Mesothelial cell of epicardium (in vitro differentiated cells): ENCODE measurements around the gene SLC43A2. TPM values are rescaled to one million over a fixed set of nuclear protein-coding genes. Genes with fewer than 3 reads are reported as not detected.
"Not testable (repeated sequence)": the region's sequence is repeated elsewhere in the genome, so short reads cannot be mapped to it uniquely, and the experiment has no call there.

Experiments
- DNase-seq, 2 experiments: peaks; one replicate each; pipeline ENCODE4 v3.0.0; 2021; ENCODE audit warnings: low spot score in 2 of 2; ENCODE audit not compliant: unreplicated experiment in 2 of 2
- H3K27ac Mint-ChIP-seq: 2 replicates; pipeline ENCODE4 v1.8.0; 2021; ENCODE audit warnings: mixed read lengths
- H3K27me3 Mint-ChIP-seq: 2 replicates; pipeline ENCODE4 v1.8.0; 2021; ENCODE audit warnings: low read depth, mixed read lengths
- H3K36me3 Mint-ChIP-seq: 2 replicates; pipeline ENCODE4 v1.8.0; 2021; ENCODE audit warnings: mixed read lengths
- H3K4me1 Mint-ChIP-seq: 2 replicates; pipeline ENCODE4 v1.8.0; 2021; ENCODE audit warnings: mixed read lengths
- H3K4me3 Mint-ChIP-seq: 2 replicates; pipeline ENCODE4 v1.8.0; 2021; ENCODE audit warnings: mild to moderate bottlenecking, moderate library complexity, mixed read lengths
- H3K9me3 Mint-ChIP-seq: 2 replicates; pipeline ENCODE4 v1.8.0; 2021; ENCODE audit warnings: mixed read lengths
- total RNA-seq: library from RNA; stranded (reverse); gene quantifications from 3 replicates; pipeline ENCODE4 v1.2.1, GENCODE V29; 2021
- TF ChIP-seq, protein P1 (sequence below): fragments of 200-600 bp; sonication (generic); IDR thresholded peaks from one replicate; pipeline ENCODE4 v1.5.0; 2021; ENCODE audit warnings: antibody characterized with exemption; ENCODE audit not compliant: unreplicated experiment

SLC43A2 gene
- total RNA-seq, 1 donor from 2014 or later: 12.4 TPM

DNA sequence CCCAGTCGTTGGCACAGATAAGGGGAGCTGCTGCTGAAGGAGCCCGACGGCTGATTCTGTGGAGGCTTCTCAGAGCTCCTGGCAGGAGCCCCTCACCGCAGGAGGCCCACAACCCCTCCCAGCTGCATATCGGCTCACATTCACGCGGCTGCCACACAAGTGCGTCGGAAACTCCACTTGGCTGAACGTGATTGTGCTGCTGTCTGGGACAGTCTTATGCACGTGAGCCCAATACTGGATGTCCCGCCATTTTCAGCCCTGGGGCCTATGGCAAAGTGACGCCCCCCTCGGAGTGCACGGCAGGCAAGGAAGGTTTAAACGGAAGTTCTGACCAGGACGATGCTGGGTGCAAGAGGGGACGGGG is 57.3 kb downstream of the SLC43A2 start:
- TF ChIP-seq, protein P1, sequence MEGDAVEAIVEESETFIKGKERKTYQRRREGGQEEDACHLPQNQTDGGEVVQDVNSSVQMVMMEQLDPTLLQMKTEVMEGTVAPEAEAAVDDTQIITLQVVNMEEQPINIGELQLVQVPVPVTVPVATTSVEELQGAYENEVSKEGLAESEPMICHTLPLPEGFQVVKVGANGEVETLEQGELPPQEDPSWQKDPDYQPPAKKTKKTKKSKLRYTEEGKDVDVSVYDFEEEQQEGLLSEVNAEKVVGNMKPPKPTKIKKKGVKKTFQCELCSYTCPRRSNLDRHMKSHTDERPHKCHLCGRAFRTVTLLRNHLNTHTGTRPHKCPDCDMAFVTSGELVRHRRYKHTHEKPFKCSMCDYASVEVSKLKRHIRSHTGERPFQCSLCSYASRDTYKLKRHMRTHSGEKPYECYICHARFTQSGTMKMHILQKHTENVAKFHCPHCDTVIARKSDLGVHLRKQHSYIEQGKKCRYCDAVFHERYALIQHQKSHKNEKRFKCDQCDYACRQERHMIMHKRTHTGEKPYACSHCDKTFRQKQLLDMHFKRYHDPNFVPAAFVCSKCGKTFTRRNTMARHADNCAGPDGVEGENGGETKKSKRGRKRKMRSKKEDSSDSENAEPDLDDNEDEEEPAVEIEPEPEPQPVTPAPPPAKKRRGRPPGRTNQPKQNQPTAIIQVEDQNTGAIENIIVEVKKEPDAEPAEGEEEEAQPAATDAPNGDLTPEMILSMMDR: no peak
- Mint-ChIP-seq H3K4me3 (no peak overlapping the region), H3K36me3 (no peaks in the 10 kb centered on the region), H3K27me3 (no peaks in the 10 kb centered on the region), H3K4me1 (peaks cover 3% of the 10 kb centered on the region), H3K9me3 (no peaks in the 10 kb centered on the region), H3K27ac (no peak overlapping the region)
- no peak for DNase-seq

DNA sequence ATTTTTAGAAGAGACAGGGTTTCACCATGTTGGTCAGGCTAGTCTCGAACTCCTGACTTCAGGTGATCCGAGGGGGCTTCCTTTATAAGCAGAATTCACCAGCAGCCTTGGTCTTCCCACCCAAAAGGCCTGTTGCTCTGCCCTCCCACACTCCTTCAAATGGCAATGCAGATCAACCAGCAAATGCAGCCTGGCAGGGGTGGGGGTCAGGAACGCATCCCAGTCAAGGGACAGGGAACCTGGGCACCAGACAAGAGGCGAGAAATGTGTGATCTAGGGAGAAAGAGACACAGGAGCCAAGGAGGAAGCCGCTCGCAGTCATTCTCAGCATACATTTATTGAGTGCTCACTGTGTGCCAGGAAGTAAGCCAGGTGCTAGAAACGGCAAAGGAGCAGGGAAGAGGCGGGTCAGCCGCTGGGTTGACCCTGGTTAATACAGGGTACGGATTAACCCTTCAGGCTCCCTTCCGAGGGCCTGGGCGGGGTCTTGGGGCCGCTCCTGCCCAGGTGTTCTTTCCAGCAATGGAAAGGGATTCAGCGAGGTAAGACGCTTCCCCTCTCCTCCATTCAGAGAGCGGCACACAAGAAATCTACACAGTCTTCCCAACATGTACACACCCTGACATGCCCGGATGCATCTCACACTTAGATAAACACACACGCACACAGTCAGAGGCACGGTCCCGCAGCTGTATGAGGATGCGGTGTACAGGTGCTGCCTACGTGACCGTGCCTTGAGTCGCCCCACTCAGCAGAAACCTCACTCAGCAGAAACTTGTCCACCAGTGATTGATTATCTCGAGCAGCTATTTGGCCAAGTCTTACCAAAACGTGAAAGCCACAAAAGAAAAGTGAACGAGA is 59.5 kb downstream of the SLC43A2 start:
- Mint-ChIP-seq H3K4me1 (peaks cover 3% of the 10 kb centered on the region), H3K9me3 (no peaks in the 10 kb centered on the region), H3K27ac (no peak overlapping the region), H3K36me3 (no peaks in the 10 kb centered on the region), H3K4me3 (no peak overlapping the region), H3K27me3 (no peaks in the 10 kb centered on the region)
- DNase-seq: no peak
- TF ChIP-seq, protein P1: no peak

DNA sequence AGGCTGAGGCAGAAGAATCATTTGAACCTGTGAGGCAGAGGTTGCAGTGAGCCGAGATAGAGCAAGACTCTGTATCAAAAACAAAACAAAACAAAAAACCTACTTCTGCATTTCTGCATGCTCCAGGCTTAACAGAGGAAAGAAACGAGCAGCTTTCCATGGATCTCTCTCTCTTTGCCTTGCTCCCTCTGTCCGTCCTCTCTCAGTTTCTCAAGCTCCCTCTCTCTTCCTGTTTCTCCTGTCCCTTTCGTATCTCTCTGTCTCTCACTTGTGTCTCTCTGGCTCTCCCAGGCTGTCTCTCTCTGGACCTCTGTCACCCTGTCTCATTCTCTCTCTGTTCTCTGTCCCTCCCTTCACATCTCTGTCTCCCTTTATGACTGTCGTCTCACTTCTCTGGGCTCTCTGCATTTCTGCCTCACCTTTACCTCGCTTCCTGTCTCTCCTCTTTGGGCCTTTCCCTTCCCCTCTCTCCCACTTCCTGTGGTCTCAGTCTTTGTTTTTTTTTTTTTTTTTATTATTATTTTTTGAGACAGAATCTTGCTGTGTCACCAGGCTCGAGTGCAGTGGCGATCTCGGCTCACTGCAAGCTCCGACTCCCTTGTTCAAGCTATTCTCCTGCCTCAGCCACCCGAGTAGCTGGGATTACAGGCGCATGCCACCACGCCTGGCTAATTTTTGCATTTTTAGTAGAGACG is 62.0 kb downstream of the SLC43A2 start:
- DNase-seq: no peak
- TF ChIP-seq, protein P1: no peak
- Mint-ChIP-seq H3K4me1 (peaks cover 6% of the 10 kb centered on the region), H3K27me3 (no peaks in the 10 kb centered on the region), H3K4me3 (no peak overlapping the region), H3K9me3 (no peaks in the 10 kb centered on the region), H3K36me3 (no peaks in the 10 kb centered on the region), H3K27ac (peak overlapping the region; percentile 68)

GRCh38 chr17:1565877-1566276 is 62.8 kb downstream of the SLC43A2 start:
- H3K4me1 Mint-ChIP-seq: peaks cover 14% of the 10 kb centered on the region
- no peaks in the 10 kb centered on the region for H3K9me3 Mint-ChIP-seq
- H3K27ac Mint-ChIP-seq: no peak overlapping the region
- H3K27me3 Mint-ChIP-seq: no peaks in the 10 kb centered on the region
- TF ChIP-seq, protein P1: no peak
- no peaks in the 10 kb centered on the region for H3K36me3 Mint-ChIP-seq
- DNase-seq: no peak
- H3K4me3 Mint-ChIP-seq: no peak overlapping the region

DNA sequence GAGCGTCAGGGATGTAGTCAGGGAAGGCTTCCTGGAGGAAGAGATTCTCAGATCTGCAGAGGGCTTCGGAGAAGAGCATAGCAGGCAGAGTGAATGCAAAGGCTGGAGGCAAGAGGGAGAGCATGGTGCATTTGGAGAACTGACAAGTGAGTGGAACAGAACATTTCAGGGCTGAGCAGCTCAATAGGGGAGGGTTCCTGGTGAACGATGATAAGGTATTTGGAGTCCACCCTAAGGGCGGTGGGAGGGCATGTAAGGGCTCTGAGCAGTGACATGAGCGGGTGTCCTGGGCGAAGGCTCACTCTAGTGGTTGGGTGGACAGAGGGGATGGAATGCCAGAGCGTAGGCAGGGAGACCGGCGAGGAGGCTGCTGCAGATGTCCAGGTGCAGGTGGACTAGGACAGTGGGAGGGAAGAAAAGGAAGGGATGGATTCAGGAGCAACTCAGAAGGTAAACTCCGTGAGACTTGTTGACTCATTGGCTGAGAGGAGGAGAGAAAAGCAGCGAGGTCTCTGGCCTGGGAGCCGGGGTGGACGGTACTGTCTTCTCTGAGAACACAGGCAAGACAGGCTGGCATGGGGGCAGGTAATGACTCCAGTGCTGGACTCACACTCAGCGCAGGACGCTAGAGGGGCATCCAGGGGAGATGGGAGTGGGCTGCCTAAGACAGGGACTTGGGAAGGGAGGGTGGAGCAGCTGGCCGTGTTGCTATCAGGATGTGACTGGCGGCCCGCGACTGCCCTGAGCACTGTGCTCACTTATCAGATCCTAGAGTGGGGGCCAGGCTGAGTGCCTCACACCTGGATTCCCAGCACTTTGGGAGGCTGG is 64.6 kb downstream of the SLC43A2 start:
- Mint-ChIP-seq H3K36me3 (no peaks in the 10 kb centered on the region), H3K4me1 (peaks cover 27% of the 10 kb centered on the region), H3K9me3 (no peaks in the 10 kb centered on the region), H3K4me3 (peak overlapping the region; percentile 62), H3K27me3 (no peaks in the 10 kb centered on the region), H3K27ac (peak overlapping the region; percentile 57)
- TF ChIP-seq, protein P1: no peak
- DNase-seq: no peak

- Mint-ChIP-seq H3K4me3 (peak overlapping the region; percentile 62), H3K27ac (peak overlapping the region; percentile 57)
Measured at GRCh38 chr17:1563471-1563785, 65.2 kb downstream of the SLC43A2 start.

More at GRCh38 chr17:1563471-1563785, 65.2 kb downstream of the SLC43A2 start:
- H3K4me1 Mint-ChIP-seq: peaks cover 27% of the 10 kb centered on the region
- H3K9me3 Mint-ChIP-seq, H3K27me3 Mint-ChIP-seq, H3K36me3 Mint-ChIP-seq, DNase-seq: not testable (repeated sequence)
